Gastroesophageal sphincter (tissue), 3 donors: ENCODE measurements around the gene RIMS3.

Experiments used
- POLR2A ChIP-seq, 2 donors: fragments of 450-650 bp; IDR thresholded peaks; one replicate each; pipeline ENCODE4 v1.6.1; 2017; ENCODE audit warnings: antibody characterized with exemption in 2 of 2, mild to moderate bottlenecking in 2 of 2, moderate library complexity in 1 of 2
- TF ChIP-seq, protein P1 (sequence below), 4 experiments: fragments of 200-600 bp in 2 of 4; fragments of 450-650 bp in 2 of 4; sonication (generic) in 1 of 4; IDR thresholded peaks; one replicate each; pipeline ENCODE4 v1.5.1; 2017 to 2019; ENCODE audit warnings: antibody characterized with exemption in 4 of 4, mild to moderate bottlenecking in 2 of 4, moderate library complexity in 2 of 4

DNA sequence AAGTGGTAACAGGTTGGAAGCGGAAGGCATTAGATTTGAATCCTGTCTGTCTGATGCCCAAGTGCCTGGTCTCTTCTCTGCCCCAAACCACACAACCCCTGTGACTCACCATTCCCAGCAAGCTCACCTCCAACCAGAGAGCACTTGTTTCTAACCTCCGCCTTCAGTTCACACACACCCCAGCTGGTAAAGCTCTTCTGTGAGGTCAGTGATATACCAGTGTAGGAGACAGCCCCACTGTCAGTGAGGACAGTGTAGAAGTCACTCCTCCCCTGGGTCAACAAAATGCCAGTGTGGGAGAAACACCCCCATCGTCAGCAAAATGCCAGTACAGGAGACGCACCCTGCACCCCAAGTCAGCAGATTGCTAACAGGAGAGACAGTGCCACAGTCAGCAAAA lies 2.6 kb downstream of the RIMS3 start:
- TF ChIP-seq POLR2A (IDR thresholded peaks at IDR 0.05) = no peak
- TF ChIP-seq, protein P1, sequence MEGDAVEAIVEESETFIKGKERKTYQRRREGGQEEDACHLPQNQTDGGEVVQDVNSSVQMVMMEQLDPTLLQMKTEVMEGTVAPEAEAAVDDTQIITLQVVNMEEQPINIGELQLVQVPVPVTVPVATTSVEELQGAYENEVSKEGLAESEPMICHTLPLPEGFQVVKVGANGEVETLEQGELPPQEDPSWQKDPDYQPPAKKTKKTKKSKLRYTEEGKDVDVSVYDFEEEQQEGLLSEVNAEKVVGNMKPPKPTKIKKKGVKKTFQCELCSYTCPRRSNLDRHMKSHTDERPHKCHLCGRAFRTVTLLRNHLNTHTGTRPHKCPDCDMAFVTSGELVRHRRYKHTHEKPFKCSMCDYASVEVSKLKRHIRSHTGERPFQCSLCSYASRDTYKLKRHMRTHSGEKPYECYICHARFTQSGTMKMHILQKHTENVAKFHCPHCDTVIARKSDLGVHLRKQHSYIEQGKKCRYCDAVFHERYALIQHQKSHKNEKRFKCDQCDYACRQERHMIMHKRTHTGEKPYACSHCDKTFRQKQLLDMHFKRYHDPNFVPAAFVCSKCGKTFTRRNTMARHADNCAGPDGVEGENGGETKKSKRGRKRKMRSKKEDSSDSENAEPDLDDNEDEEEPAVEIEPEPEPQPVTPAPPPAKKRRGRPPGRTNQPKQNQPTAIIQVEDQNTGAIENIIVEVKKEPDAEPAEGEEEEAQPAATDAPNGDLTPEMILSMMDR (IDR thresholded peaks at IDR 0.05) = no peak
